Left ventricle myocardium inferior (tissue), 1 donor: ENCODE measurements around the gene RBMX2. TPM values are rescaled to one million over a fixed set of nuclear protein-coding genes. Genes with fewer than 3 reads are reported as not detected.
"Not testable (repeated sequence)": the region's sequence is repeated elsewhere in the genome, so short reads cannot be mapped to it uniquely, and the experiment has no call there.

Source experiments
- DNase-seq: peaks from one replicate; pipeline ENCODE4 v3.0.0-alpha.2; 2020
- H3K27ac ChIP-seq: fragments of 200-600 bp; replicated peaks from 2 replicates; pipeline ENCODE4 v1.8.0; 2021
- H3K27me3 ChIP-seq: fragments of 200-600 bp; 2 replicates; pipeline ENCODE4 v1.8.0; 2021; ENCODE audit warnings: low read depth
- H3K36me3 ChIP-seq: fragments of 200-600 bp; 2 replicates; pipeline ENCODE4 v1.8.0; 2021
- H3K4me1 ChIP-seq: fragments of 200-600 bp; 2 replicates; pipeline ENCODE4 v1.8.0; 2021
- H3K4me3 ChIP-seq: fragments of 200-600 bp; 2 replicates; pipeline ENCODE4 v1.8.0; 2021; ENCODE audit warnings: mild to moderate bottlenecking, moderate library complexity
- H3K9me3 ChIP-seq: fragments of 200-600 bp; replicated peaks from 2 replicates; pipeline ENCODE4 v1.8.0; 2021
- CTCF ChIP-seq: fragments of 200-600 bp; IDR thresholded peaks from 2 replicates; pipeline ENCODE4 v1.8.0; 2021; ENCODE audit warnings: antibody characterized with exemption, mild to moderate bottlenecking, borderline replicate concordance
- intact Hi-C: fragments of 100-400 bp; cut with micrococcal nuclease; formaldehyde crosslinking; loops from one replicate; pipeline ENCODE4 v1.11.0; 2022
- total RNA-seq: library from RNA; stranded (reverse); fragmentation: NEBNext Ultra II Directional; extraction: Animal tissue kit (Norgen Biotek cat#: 25700); gene quantifications from one replicate; pipeline ENCODE4 v1.2.1, GENCODE V29; 2021
- donor health status: DM: no; HTN: yes; CAD: no; lungs with severe emphysema.

Gene RBMX2
- total RNA-seq, 1 donor from 2014 or later = 11.6 TPM

- no peak for TF ChIP-seq CTCF
- intact Hi-C loops = no loop called here
- DNase-seq = no peak
Measured at GRCh38 chrX:130426531-130426930, 24.7 kb downstream of the RBMX2 start.

GRCh38 chrX:130429236-130429635 lies 27.4 kb downstream of the RBMX2 start:
- intact Hi-C loops, H3K27me3 ChIP-seq, DNase-seq, H3K27ac ChIP-seq, H3K4me1 ChIP-seq, H3K36me3 ChIP-seq, H3K9me3 ChIP-seq, H3K4me3 ChIP-seq: not testable (repeated sequence)

More at GRCh38 chrX:130426531-130426930, 24.7 kb downstream of the RBMX2 start:
- Histone ChIP-seq H3K4me1 (no peaks in the 10 kb centered on the region), H3K4me3 (no peak overlapping the region), H3K9me3 (no peaks in the 10 kb centered on the region), H3K36me3 (no peaks in the 10 kb centered on the region), H3K27ac (no peak overlapping the region), H3K27me3 (no peaks in the 10 kb centered on the region)

- Histone ChIP-seq H3K27ac (no peak overlapping the region), H3K4me3 (no peak overlapping the region), H3K4me1 (no peaks in the 10 kb centered on the region), H3K36me3 (no peaks in the 10 kb centered on the region), H3K9me3 (peaks cover 8% of the 10 kb centered on the region), H3K27me3 (no peaks in the 10 kb centered on the region)
- DNase-seq = no peak
- TF ChIP-seq CTCF = no peak
- intact Hi-C loops = no loop called here
Measured at GRCh38 chrX:130435937-130436336, 34.1 kb downstream of the RBMX2 start.

GRCh38 chrX:130437996-130438395 lies 36.2 kb downstream of the RBMX2 start:
- DNase-seq, intact Hi-C loops, H3K4me1 ChIP-seq, H3K27me3 ChIP-seq, H3K9me3 ChIP-seq, H3K36me3 ChIP-seq, H3K27ac ChIP-seq, H3K4me3 ChIP-seq: not testable (repeated sequence)

- Histone ChIP-seq H3K27ac (no peak overlapping the region), H3K27me3 (no peaks in the 10 kb centered on the region), H3K4me3 (no peak overlapping the region), H3K4me1 (no peaks in the 10 kb centered on the region), H3K36me3 (no peaks in the 10 kb centered on the region), H3K9me3 (peaks cover 7% of the 10 kb centered on the region)
- TF ChIP-seq CTCF = no peak
- intact Hi-C loops = no loop called here
- no peak for DNase-seq
Measured at GRCh38 chrX:130443875-130444274, 42.1 kb downstream of the RBMX2 start.

GRCh38 chrX:130444641-130445336 lies 43.0 kb downstream of the RBMX2 start:
- intact Hi-C loops = no loop called here
- Histone ChIP-seq H3K9me3 (no peaks in the 10 kb centered on the region), H3K27ac (no peak overlapping the region), H3K36me3 (no peaks in the 10 kb centered on the region), H3K4me1 (no peaks in the 10 kb centered on the region), H3K4me3 (no peak overlapping the region), H3K27me3 (no peaks in the 10 kb centered on the region)
- no peak for TF ChIP-seq CTCF
- no peak for DNase-seq
